Prostate gland (tissue), 2 donors: ENCODE results near the gene PTX3.

ENCODE experiments used
- POLR2A ChIP-seq: fragments of 450-650 bp; IDR thresholded peaks from one replicate; pipeline ENCODE4 v1.6.1; 2016; ENCODE audit warnings: antibody characterized with exemption, mild to moderate bottlenecking
- TF ChIP-seq, protein P1 (sequence below), 4 experiments: fragments of 200-600 bp in 2 of 4; fragments of 450-650 bp in 2 of 4; sonication (generic) in 2 of 4; IDR thresholded peaks; 1 replicate in 3 of 4; 2 replicates in 1 of 4; pipeline ENCODE4 v1.5.1; 2016 to 2019; ENCODE audit warnings: antibody characterized with exemption in 4 of 4, mild to moderate bottlenecking in 2 of 4, moderate library complexity in 2 of 4

DNA sequence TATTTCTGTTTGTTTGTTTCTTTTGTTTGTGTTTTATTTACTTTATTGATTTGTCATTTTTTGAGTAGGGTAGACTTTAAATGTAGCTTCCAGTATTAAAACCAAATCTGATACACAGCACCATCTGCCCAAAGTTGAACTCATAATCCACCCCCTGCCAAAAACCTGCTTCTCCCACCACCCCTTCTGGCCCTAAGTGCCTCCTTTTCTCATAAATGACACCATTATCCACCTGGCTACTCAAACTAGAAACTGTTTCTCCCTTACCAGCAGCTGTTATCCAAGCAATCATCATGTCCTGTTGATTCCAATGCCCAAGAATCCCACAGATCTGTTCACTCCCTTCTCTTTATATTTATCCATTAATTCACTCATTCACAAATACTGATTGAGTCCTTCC is 21.8 kb upstream of the PTX3 start:
- no peak for TF ChIP-seq POLR2A
- TF ChIP-seq, protein P1, sequence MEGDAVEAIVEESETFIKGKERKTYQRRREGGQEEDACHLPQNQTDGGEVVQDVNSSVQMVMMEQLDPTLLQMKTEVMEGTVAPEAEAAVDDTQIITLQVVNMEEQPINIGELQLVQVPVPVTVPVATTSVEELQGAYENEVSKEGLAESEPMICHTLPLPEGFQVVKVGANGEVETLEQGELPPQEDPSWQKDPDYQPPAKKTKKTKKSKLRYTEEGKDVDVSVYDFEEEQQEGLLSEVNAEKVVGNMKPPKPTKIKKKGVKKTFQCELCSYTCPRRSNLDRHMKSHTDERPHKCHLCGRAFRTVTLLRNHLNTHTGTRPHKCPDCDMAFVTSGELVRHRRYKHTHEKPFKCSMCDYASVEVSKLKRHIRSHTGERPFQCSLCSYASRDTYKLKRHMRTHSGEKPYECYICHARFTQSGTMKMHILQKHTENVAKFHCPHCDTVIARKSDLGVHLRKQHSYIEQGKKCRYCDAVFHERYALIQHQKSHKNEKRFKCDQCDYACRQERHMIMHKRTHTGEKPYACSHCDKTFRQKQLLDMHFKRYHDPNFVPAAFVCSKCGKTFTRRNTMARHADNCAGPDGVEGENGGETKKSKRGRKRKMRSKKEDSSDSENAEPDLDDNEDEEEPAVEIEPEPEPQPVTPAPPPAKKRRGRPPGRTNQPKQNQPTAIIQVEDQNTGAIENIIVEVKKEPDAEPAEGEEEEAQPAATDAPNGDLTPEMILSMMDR (IDR thresholded peaks at IDR 0.05): no peak
